ENCODE data around the gene LRP1B.

DNA sequence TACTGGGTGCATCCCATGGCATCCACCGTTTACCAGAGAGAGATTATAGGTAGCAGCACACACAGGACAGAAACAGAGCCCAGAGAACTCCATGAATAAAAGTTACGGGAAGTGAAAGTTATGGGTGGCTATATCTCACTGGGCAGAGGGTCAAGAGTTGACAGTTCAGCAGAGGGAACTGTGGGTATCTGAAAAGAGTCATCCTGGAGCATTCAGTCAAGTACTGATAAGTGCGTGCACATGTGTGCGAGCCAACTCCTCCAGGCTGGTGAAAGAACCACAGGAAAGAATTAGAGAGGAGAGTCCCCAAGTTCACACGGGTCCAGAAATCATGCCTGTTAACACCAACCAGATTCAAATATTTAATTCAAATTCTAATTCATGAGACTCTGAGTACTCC lies 1588.2 kb downstream of the LRP1B start:
- TF ChIP-seq TAF1 (IDR thresholded peaks at IDR 0.05; ENCODE audit: low read depth, low read length) (no peak), HDAC2 (IDR thresholded peaks at IDR 0.05; ENCODE audit: borderline replicate concordance in 1 of 2, low read depth in 2 of 2, low read length in 2 of 2) (no peak), ZNF274 (IDR thresholded peaks at IDR 0.05; ENCODE audit: borderline replicate concordance, extremely low read depth, low read length) (no peak), POLR2AphosphoS5 (IDR thresholded peaks at IDR 0.05; ENCODE audit: low read depth, low read length) (no peak), POLR2A (IDR thresholded peaks at IDR 0.05; ENCODE audit: control extremely low read depth in 1 of 2, low read depth in 2 of 2, low read length in 2 of 2) (no peak), RNF2 (IDR thresholded peaks at IDR 0.05; ENCODE audit: borderline replicate concordance, low read depth, low read length, missing control alignments, poor library complexity, severe bottlenecking) (no peak)
- TF ChIP-seq, protein P1, sequence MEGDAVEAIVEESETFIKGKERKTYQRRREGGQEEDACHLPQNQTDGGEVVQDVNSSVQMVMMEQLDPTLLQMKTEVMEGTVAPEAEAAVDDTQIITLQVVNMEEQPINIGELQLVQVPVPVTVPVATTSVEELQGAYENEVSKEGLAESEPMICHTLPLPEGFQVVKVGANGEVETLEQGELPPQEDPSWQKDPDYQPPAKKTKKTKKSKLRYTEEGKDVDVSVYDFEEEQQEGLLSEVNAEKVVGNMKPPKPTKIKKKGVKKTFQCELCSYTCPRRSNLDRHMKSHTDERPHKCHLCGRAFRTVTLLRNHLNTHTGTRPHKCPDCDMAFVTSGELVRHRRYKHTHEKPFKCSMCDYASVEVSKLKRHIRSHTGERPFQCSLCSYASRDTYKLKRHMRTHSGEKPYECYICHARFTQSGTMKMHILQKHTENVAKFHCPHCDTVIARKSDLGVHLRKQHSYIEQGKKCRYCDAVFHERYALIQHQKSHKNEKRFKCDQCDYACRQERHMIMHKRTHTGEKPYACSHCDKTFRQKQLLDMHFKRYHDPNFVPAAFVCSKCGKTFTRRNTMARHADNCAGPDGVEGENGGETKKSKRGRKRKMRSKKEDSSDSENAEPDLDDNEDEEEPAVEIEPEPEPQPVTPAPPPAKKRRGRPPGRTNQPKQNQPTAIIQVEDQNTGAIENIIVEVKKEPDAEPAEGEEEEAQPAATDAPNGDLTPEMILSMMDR (IDR thresholded peaks at IDR 0.05; ENCODE audit: control extremely low read depth in 1 of 3, insufficient read depth in 1 of 3, low read depth in 1 of 3, low read length in 3 of 3) = no peak

Measured in H1 (cell line).